SU-DHL-6 (cell line): Measurements from ENCODE around the gene DNAJC15.

ENCODE experiments used
- EZH2phosphoT487 ChIP-seq: fragments of 200-600 bp; sonication (generic), shearing (Covaris generic); conservative IDR thresholded peaks from 2 replicates; pipeline ENCODE4 v1.6.1; 2018; ENCODE audit warnings: mild to moderate bottlenecking, antibody characterized with exemption, low read length, moderate library complexity, mixed read lengths
- TF ChIP-seq, protein P1 (sequence below): fragments of 200-600 bp; sonication (generic); IDR thresholded peaks from one replicate; pipeline ENCODE4 v1.5.1; 2017; ENCODE audit warnings: antibody characterized with exemption, mild to moderate bottlenecking, low read length, moderate library complexity; ENCODE audit not compliant: insufficient read depth, poor library complexity, severe bottlenecking

DNA sequence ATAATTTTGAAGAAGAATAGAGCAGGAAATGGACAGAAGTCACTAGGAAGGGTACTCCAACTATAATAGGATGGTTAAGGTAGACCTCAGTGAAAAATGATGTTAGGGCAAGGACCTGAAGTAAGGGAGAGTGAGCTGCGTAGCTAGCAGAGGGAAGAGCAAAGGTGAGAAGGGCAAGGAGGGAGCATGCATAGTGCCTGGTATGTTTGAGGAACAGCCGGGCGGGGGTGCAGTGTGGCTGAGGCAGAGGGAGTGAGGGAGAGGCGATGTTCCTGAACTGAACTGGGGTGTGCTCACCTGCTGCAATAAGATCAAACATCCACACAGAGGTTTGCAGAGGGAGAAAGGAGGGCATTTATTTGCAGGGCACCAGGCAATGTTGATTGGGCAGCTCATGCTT is 110.4 kb downstream of the DNAJC15 start:
- TF ChIP-seq, protein P1, sequence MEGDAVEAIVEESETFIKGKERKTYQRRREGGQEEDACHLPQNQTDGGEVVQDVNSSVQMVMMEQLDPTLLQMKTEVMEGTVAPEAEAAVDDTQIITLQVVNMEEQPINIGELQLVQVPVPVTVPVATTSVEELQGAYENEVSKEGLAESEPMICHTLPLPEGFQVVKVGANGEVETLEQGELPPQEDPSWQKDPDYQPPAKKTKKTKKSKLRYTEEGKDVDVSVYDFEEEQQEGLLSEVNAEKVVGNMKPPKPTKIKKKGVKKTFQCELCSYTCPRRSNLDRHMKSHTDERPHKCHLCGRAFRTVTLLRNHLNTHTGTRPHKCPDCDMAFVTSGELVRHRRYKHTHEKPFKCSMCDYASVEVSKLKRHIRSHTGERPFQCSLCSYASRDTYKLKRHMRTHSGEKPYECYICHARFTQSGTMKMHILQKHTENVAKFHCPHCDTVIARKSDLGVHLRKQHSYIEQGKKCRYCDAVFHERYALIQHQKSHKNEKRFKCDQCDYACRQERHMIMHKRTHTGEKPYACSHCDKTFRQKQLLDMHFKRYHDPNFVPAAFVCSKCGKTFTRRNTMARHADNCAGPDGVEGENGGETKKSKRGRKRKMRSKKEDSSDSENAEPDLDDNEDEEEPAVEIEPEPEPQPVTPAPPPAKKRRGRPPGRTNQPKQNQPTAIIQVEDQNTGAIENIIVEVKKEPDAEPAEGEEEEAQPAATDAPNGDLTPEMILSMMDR: no peak
- TF ChIP-seq EZH2phosphoT487: no peak
